Muscle of leg (tissue), 11 donors: Measurements from ENCODE around the gene PPP2R5C. TPM values are rescaled to one million over a fixed set of nuclear protein-coding genes. Genes with fewer than 3 reads are reported as not detected.

Experiments used
- DNase-seq: peaks from one replicate; pipeline ENCODE4 v3.0.0; 2013
- H3K27ac ChIP-seq: one replicate; pipeline ENCODE4 v1.5.1; 2013; ENCODE audit warnings: mild to moderate bottlenecking, low read length, control low read depth
- H3K27me3 ChIP-seq: one replicate; pipeline ENCODE4 v1.6.1; 2013; ENCODE audit warnings: low read length; ENCODE audit not compliant: control insufficient read depth, insufficient read depth
- H3K36me3 ChIP-seq: one replicate; pipeline ENCODE4 v1.6.1; 2013; ENCODE audit warnings: low read length; ENCODE audit not compliant: control insufficient read depth, insufficient read depth
- H3K4me1 ChIP-seq: one replicate; pipeline ENCODE4 v1.6.1; 2013; ENCODE audit warnings: low read length; ENCODE audit not compliant: control insufficient read depth, insufficient read depth
- H3K4me3 ChIP-seq: one replicate; pipeline ENCODE4 v1.5.1; 2013; ENCODE audit warnings: low read length, control low read depth
- H3K9me3 ChIP-seq: replicated peaks from 2 replicates; pipeline ENCODE4 v1.6.1; 2013; ENCODE audit warnings: low read depth, low read length; ENCODE audit not compliant: control insufficient read depth
- WGBS: methylation state at CpG from one replicate; pipeline ENCODE4 v1.1.5; 2013; ENCODE audit warnings: missing lambda C conversion rate; ENCODE audit not compliant: insufficient coverage; 5-methylcytosine and 5-hydroxymethylcytosine counted together
- polyA plus RNA-seq, 8 donors: library from polyadenylated mRNA; unstranded; fragments of 120-200 nt; gene quantifications; one replicate each; pipeline versions ENCODE4 v1.2.1 to v1.2.3, GENCODE V29; 2013; ENCODE audit warnings: inconsistent platforms in 1 of 8, low replicate concordance in 1 of 8; ENCODE audit not compliant: insufficient read length in 8 of 8, insufficient read depth in 1 of 8
- total RNA-seq: library from RNA; stranded (reverse); fragments of 120-200 nt; gene quantifications from one replicate; pipeline ENCODE4 v1.2.4, GENCODE V29; 2013

Gene PPP2R5C
- total and polyA plus RNA-seq, 9 donors = 56.9 to 79.7 (median 65.9) TPM

GRCh38 chr14:101881426-101881825 is 119.9 kb downstream of the PPP2R5C start:
- H3K36me3 ChIP-seq = peaks cover 44% of the 10 kb centered on the region
- H3K27ac ChIP-seq = no peak overlapping the region
- 90% methylated on average over 9 of the region's 11 CpGs for WGBS
- H3K27me3 ChIP-seq = no peaks in the 10 kb centered on the region
- no peak for DNase-seq
- peaks cover 10% of the 10 kb centered on the region for H3K4me1 ChIP-seq
- H3K9me3 ChIP-seq = no peaks in the 10 kb centered on the region
- H3K4me3 ChIP-seq = no peak overlapping the region

DNA sequence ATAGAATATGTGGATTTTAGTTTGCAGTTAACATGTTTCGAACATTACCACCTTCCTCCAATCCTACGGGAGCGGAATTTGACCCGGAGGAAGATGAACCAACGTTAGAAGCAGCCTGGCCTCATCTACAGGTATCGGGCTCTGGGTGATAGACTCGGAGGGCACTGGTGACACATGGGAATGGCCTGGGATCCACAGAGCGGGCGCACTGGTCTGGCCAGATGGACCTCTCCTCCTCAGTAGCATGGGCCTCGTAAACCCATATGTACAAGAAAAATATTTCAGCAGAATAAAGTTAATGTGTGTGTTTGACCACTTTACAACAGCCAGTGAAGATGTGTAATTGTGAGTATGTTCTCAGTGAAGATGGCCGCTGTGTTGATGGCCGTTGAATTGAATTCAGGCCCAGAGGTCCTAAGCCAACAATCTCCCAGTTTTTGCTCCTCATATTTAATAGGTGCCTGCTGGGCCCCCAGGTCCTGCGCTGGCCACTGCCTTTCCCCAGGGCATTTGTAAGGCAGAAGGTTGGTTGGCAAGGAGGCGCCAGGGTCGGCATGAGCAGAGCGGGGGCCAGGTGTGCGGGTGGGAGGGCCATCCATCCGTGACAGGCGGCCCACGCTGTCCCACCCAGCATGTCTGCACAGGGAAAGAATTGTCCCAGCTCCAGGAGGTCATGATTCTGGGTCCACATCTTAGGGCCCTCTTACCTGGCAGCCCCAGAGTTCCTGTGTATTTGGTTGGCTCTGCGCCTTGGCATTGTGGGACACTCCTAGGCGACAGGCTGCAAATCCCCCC is 120.8 kb downstream of the PPP2R5C start:
- H3K36me3 ChIP-seq = peaks cover 51% of the 10 kb centered on the region
- no peak overlapping the region for H3K27ac ChIP-seq
- no peaks in the 10 kb centered on the region for H3K27me3 ChIP-seq
- no peak overlapping the region for H3K4me3 ChIP-seq
- peaks cover 7% of the 10 kb centered on the region for H3K4me1 ChIP-seq
- no peak for DNase-seq
- H3K9me3 ChIP-seq = no peaks in the 10 kb centered on the region
- WGBS = 85% methylated on average over 12 of the region's 22 CpGs

- no peaks in the 10 kb centered on the region for H3K4me1 ChIP-seq
- H3K36me3 ChIP-seq = peaks cover 55% of the 10 kb centered on the region
- no peak overlapping the region for H3K27ac ChIP-seq
- no peak overlapping the region for H3K4me3 ChIP-seq
- no peaks in the 10 kb centered on the region for H3K27me3 ChIP-seq
- WGBS = 96% methylated on average over 11 of the region's 17 CpGs
- DNase-seq = no peak
- no peaks in the 10 kb centered on the region for H3K9me3 ChIP-seq
Measured at GRCh38 chr14:101884089-101884933, 122.8 kb downstream of the PPP2R5C start.

DNA sequence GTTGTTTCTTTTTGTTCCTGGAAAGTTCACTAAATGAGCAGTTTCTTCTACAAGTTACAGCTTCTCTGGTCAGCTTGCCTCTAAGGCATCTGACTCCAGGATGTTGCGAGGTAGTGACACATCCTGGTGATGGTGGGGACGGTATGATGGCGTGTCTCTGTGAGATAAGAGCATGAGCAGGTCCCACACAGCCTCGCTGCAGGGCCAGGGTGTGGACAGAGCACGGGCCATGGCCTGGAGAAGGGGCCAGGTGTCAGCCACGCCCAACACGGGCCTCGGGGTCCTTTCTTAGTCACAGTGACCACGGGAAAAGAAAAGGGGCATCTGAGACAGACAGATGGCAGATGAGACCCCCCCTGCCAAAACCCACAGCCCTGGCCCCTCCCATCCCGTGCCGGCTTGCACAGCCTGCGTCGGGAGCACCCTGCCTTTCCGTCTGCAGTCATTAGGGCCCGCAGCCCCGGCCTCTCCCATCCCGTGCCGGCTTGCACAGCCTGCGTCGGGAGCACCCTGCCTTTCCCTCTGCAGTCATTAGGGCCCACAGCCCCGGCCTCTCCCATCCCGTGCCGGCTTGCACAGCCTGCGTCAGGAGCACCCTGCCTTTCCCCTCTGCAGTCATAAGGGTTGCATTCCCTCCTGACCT is 123.5 kb downstream of the PPP2R5C start:
- DNase-seq = no peak
- Histone ChIP-seq H3K9me3 (no peaks in the 10 kb centered on the region), H3K4me1 (no peaks in the 10 kb centered on the region), H3K4me3 (no peak overlapping the region), H3K27me3 (no peaks in the 10 kb centered on the region), H3K36me3 (peaks cover 58% of the 10 kb centered on the region), H3K27ac (no peak overlapping the region)
- WGBS = 95% methylated on average over 20 of the region's 24 CpGs

DNA sequence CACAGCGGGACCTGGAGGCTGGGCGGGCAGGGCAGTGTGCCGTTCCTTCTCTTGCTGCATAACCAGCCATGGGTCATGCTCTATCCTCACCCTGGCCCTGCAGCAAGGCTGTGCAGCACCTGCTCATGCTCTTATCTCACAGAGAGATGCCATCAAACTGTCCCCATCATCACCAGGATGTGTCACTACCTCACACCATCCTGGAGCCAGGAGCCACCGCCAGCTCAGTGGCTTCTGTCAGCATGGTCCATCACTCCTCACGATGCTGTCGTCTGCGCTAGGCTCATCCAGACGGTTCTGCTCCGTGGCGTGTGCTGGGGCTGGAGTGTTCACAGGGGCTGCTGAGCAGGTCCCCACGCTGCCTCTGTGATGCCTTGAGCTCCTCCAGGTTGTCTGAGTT is 125.7 kb downstream of the PPP2R5C start:
- 98% methylated on average over 11 of the region's 11 CpGs for WGBS
- H3K36me3 ChIP-seq = peaks cover 61% of the 10 kb centered on the region
- H3K4me3 ChIP-seq = no peak overlapping the region
- no peaks in the 10 kb centered on the region for H3K4me1 ChIP-seq
- DNase-seq = no peak
- H3K27me3 ChIP-seq = no peaks in the 10 kb centered on the region
- no peaks in the 10 kb centered on the region for H3K9me3 ChIP-seq
- no peak overlapping the region for H3K27ac ChIP-seq

- H3K27ac ChIP-seq = no peak overlapping the region
- 86% methylated on average over 10 of the region's 10 CpGs for WGBS
Measured at GRCh38 chr14:101888182-101888581, 126.7 kb downstream of the PPP2R5C start.

GRCh38 chr14:101889366-101889765 is 127.9 kb downstream of the PPP2R5C start:
- WGBS = 94% methylated on average over 9 of the region's 10 CpGs
- Histone ChIP-seq H3K27me3 (no peaks in the 10 kb centered on the region), H3K4me3 (no peak overlapping the region), H3K27ac (no peak overlapping the region), H3K36me3 (peaks cover 56% of the 10 kb centered on the region), H3K4me1 (no peaks in the 10 kb centered on the region), H3K9me3 (no peaks in the 10 kb centered on the region)
- no peak for DNase-seq

More at GRCh38 chr14:101888182-101888581, 126.7 kb downstream of the PPP2R5C start:
- no peaks in the 10 kb centered on the region for H3K4me1 ChIP-seq
- no peak for DNase-seq
- no peak overlapping the region for H3K4me3 ChIP-seq
- H3K27me3 ChIP-seq = no peaks in the 10 kb centered on the region
- peaks cover 61% of the 10 kb centered on the region for H3K36me3 ChIP-seq
- H3K9me3 ChIP-seq = no peaks in the 10 kb centered on the region

DNA sequence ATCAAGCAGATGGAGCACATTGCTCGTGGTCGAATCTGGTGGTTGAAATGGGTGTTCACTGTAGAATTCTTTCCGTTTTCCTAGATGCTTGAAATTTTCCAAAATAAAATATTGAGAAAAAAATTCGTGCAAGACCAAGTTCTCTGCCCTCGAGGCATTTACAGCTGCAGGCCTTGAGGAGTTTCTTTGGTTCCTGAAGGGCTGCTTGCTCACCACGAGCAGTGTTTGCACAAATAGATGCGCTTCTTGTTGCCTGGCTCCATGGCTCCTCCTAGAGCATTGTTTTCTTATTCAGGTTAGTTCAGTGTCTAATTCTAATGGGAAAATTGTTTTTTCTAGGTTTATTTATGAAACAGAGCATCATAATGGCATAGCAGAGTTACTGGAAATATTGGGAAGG is 128.4 kb downstream of the PPP2R5C start:
- H3K4me3 ChIP-seq = no peak overlapping the region
- WGBS = 76% methylated on average over 7 of the region's 7 CpGs
- H3K27ac ChIP-seq = no peak overlapping the region
- H3K9me3 ChIP-seq = no peaks in the 10 kb centered on the region
- H3K27me3 ChIP-seq = no peaks in the 10 kb centered on the region
- H3K4me1 ChIP-seq = no peaks in the 10 kb centered on the region
- peaks cover 55% of the 10 kb centered on the region for H3K36me3 ChIP-seq
- no peak for DNase-seq

GRCh38 chr14:101891471-101891870 is 130.0 kb downstream of the PPP2R5C start:
- H3K4me1 ChIP-seq = no peaks in the 10 kb centered on the region
- no peaks in the 10 kb centered on the region for H3K9me3 ChIP-seq
- no peaks in the 10 kb centered on the region for H3K27me3 ChIP-seq
- DNase-seq = no peak
- WGBS = 94% methylated on average over 19 of the region's 20 CpGs
- peaks cover 55% of the 10 kb centered on the region for H3K36me3 ChIP-seq
- no peak overlapping the region for H3K27ac ChIP-seq
- no peak overlapping the region for H3K4me3 ChIP-seq

DNA sequence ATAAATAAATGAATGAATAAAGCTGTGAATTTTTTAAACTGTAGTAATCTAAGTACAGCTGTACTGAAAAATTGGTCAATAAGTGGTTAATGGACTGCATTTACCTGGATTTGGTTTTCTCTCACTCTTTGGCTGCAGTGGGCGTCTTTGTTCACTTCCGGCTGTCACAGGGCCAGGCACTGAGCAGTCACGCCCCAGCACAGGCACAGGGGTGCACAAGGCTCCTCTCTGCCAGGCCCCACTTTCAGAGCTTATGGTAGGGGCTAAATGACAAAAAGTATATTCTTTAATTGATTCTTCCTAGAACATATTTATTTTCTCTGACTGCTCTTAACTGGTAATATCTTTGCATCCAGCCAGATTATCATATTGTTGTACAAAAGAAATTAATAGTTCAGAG is 132.2 kb downstream of the PPP2R5C start:
- H3K36me3 ChIP-seq = peaks cover 57% of the 10 kb centered on the region
- H3K4me1 ChIP-seq = no peaks in the 10 kb centered on the region
- no peak overlapping the region for H3K27ac ChIP-seq
- H3K9me3 ChIP-seq = no peaks in the 10 kb centered on the region
- no peaks in the 10 kb centered on the region for H3K27me3 ChIP-seq
- no peak overlapping the region for H3K4me3 ChIP-seq
- WGBS = 67% methylated on average over 1 of the region's 3 CpGs
- DNase-seq = no peak
